Ectodermal cell (in vitro differentiated cells): ENCODE data around the gene RUNX1.

Source experiments
- H3K27ac ChIP-seq: 2 replicates; pipeline ENCODE4 v1.7.0; 2013; ENCODE audit warnings: mild to moderate bottlenecking, low read depth, low read length; ENCODE audit not compliant: insufficient read depth, poor library complexity, severe bottlenecking
- H3K27me3 ChIP-seq: 2 replicates; pipeline ENCODE4 v1.7.0; 2013; ENCODE audit warnings: mild to moderate bottlenecking, low read length; ENCODE audit not compliant: insufficient read depth, control insufficient read depth, poor library complexity, severe bottlenecking
- H3K36me3 ChIP-seq: one replicate; pipeline ENCODE4 v1.7.0; 2013; ENCODE audit warnings: low read length; ENCODE audit not compliant: control insufficient read depth, insufficient read depth
- H3K4me1 ChIP-seq: one replicate; pipeline ENCODE4 v1.7.0; 2013; ENCODE audit warnings: low read length; ENCODE audit not compliant: control insufficient read depth, insufficient read depth
- H3K4me3 ChIP-seq: 2 replicates; pipeline ENCODE4 v1.7.0; 2013; ENCODE audit warnings: low read depth, low read length, control low read depth; ENCODE audit not compliant: insufficient read depth
- H3K9me3 ChIP-seq: 2 replicates; pipeline ENCODE4 v1.7.0; 2013; ENCODE audit warnings: mild to moderate bottlenecking, low read length, moderate library complexity; ENCODE audit not compliant: control insufficient read depth
- WGBS, 2 experiments: methylation state at CpG; one replicate each; pipeline ENCODE4 v1.1.7; 2013; ENCODE audit warnings: missing lambda C conversion rate in 2 of 2; 5-methylcytosine and 5-hydroxymethylcytosine counted together

The RUNX1 gene

GRCh38 chr21:34844013-34844923 lies 204.8 kb downstream of the RUNX1 start:
- H3K4me1 ChIP-seq = peaks cover 28% of the 10 kb centered on the region
- H3K36me3 ChIP-seq = no peaks in the 10 kb centered on the region
- WGBS, 2 experiments = 78 to 79% methylated on average over 12 of the region's 12 CpGs
- no peak overlapping the region for H3K27ac ChIP-seq
- H3K4me3 ChIP-seq = no peak overlapping the region
- no peaks in the 10 kb centered on the region for H3K27me3 ChIP-seq
- no peaks in the 10 kb centered on the region for H3K9me3 ChIP-seq

- Histone ChIP-seq H3K36me3 (no peaks in the 10 kb centered on the region), H3K4me3 (no peak overlapping the region), H3K27ac (no peak overlapping the region), H3K9me3 (no peaks in the 10 kb centered on the region), H3K4me1 (peaks cover 28% of the 10 kb centered on the region), H3K27me3 (no peaks in the 10 kb centered on the region)
- WGBS, 2 experiments = 92 to 95% methylated on average over 9 of the region's 9 CpGs
Observed at GRCh38 chr21:34843562-34843961, 205.5 kb downstream of the RUNX1 start.

- H3K9me3 ChIP-seq = no peaks in the 10 kb centered on the region
- H3K27me3 ChIP-seq = no peaks in the 10 kb centered on the region
- no peak overlapping the region for H3K27ac ChIP-seq
- H3K4me3 ChIP-seq = no peak overlapping the region
- no peaks in the 10 kb centered on the region for H3K36me3 ChIP-seq
- 91 to 95% methylated on average over 4 of the region's 4 CpGs for WGBS, 2 experiments
- H3K4me1 ChIP-seq = peaks cover 24% of the 10 kb centered on the region
Observed at GRCh38 chr21:34841154-34841553, 207.9 kb downstream of the RUNX1 start.

GRCh38 chr21:34840693-34841092 lies 208.4 kb downstream of the RUNX1 start:
- 89 to 95% methylated on average over 4 of the region's 4 CpGs for WGBS, 2 experiments
- Histone ChIP-seq H3K4me3 (no peak overlapping the region), H3K36me3 (no peaks in the 10 kb centered on the region), H3K9me3 (no peaks in the 10 kb centered on the region), H3K27me3 (no peaks in the 10 kb centered on the region), H3K4me1 (peaks cover 24% of the 10 kb centered on the region), H3K27ac (no peak overlapping the region)

- peaks cover 18% of the 10 kb centered on the region for H3K4me1 ChIP-seq
- H3K36me3 ChIP-seq = no peaks in the 10 kb centered on the region
- WGBS, 2 experiments = 94% methylated on average over 14 of the region's 14 CpGs
- no peak overlapping the region for H3K4me3 ChIP-seq
- no peaks in the 10 kb centered on the region for H3K27me3 ChIP-seq
- no peak overlapping the region for H3K27ac ChIP-seq
- no peaks in the 10 kb centered on the region for H3K9me3 ChIP-seq
Observed at GRCh38 chr21:34838956-34839820, 209.9 kb downstream of the RUNX1 start.

GRCh38 chr21:34836933-34837505 lies 212.1 kb downstream of the RUNX1 start:
- H3K36me3 ChIP-seq = no peaks in the 10 kb centered on the region
- peaks cover 14% of the 10 kb centered on the region for H3K4me1 ChIP-seq
- no peak overlapping the region for H3K4me3 ChIP-seq
- H3K27ac ChIP-seq = no peak overlapping the region
- no peaks in the 10 kb centered on the region for H3K9me3 ChIP-seq
- H3K27me3 ChIP-seq = no peaks in the 10 kb centered on the region
- 65 to 78% methylated on average over 2 to 3 of the region's 4 CpGs for WGBS, 2 experiments

- Histone ChIP-seq H3K27me3 (no peaks in the 10 kb centered on the region), H3K4me3 (no peak overlapping the region), H3K9me3 (no peaks in the 10 kb centered on the region), H3K27ac (no peak overlapping the region), H3K4me1 (peaks cover 14% of the 10 kb centered on the region), H3K36me3 (no peaks in the 10 kb centered on the region)
- WGBS, 2 experiments = 86 to 87% methylated on average over 13 of the region's 13 CpGs
Observed at GRCh38 chr21:34836103-34836932, 212.8 kb downstream of the RUNX1 start.

- Histone ChIP-seq H3K27ac (no peak overlapping the region), H3K36me3 (no peaks in the 10 kb centered on the region), H3K4me1 (peaks cover 14% of the 10 kb centered on the region), H3K9me3 (no peaks in the 10 kb centered on the region), H3K27me3 (no peaks in the 10 kb centered on the region), H3K4me3 (no peak overlapping the region)
- WGBS, 2 experiments = 59 to 60% methylated on average over 6 of the region's 6 CpGs
Observed at GRCh38 chr21:34835526-34835925, 213.6 kb downstream of the RUNX1 start.

GRCh38 chr21:34834852-34835501 lies 214.1 kb downstream of the RUNX1 start:
- peaks cover 14% of the 10 kb centered on the region for H3K4me1 ChIP-seq
- H3K36me3 ChIP-seq = no peaks in the 10 kb centered on the region
- 88 to 93% methylated on average over 11 of the region's 11 CpGs for WGBS, 2 experiments
- H3K27ac ChIP-seq = no peak overlapping the region
- H3K9me3 ChIP-seq = no peaks in the 10 kb centered on the region
- H3K27me3 ChIP-seq = no peaks in the 10 kb centered on the region
- no peak overlapping the region for H3K4me3 ChIP-seq
